ENCODE measurements around the gene RAD9A. TPM values are rescaled to one million over a fixed set of nuclear protein-coding genes. Genes with fewer than 3 reads are reported as not detected.

RAD9A gene
- total and polyA plus RNA-seq, 9 of the 15 experiments (the other 6 are each of a cell fraction or from before 2014, with no cell fraction given), result 1.4 to 41.2 (median 16.1) TPM

GRCh38 chr11:67371189-67371910 is 20.4 kb upstream of the RAD9A start (continued):
- no peak for TF ChIP-seq HMBOX1 (IDR thresholded peaks at IDR 0.05)
- TF ChIP-seq DEAF1 (CRISPR knock-in tag; IDR thresholded peaks at IDR 0.05), result no peak
- TF ChIP-seq ELF4 (CRISPR knock-in tag; IDR thresholded peaks at IDR 0.05), result peak; percentile 86; the same call in 1 of the 2 replicates
- no peak for TF ChIP-seq MLX (CRISPR knock-in tag; conservative IDR thresholded peaks at IDR 0.05)
- no peak for TF ChIP-seq KHSRP (IDR thresholded peaks at IDR 0.05)
- TF ChIP-seq SMARCA4 (IDR thresholded peaks at IDR 0.05), result peak; percentile 51; the same call in 1 of the 2 replicates
- peak; percentile 29; the same call in 1 of the 2 replicates for TF ChIP-seq SMARCE1 (IDR thresholded peaks at IDR 0.05)
- no peak for TF ChIP-seq ZNF511 (CRISPR knock-in tag; IDR thresholded peaks at IDR 0.05)
- no peak for TF ChIP-seq AFF4 (CRISPR knock-in tag; IDR thresholded peaks at IDR 0.05)
- TF ChIP-seq KDM1A (IDR thresholded peaks at IDR 0.05), result no peak
- TF ChIP-seq SMC3 (conservative IDR thresholded peaks at IDR 0.05; ENCODE audit: insufficient read depth, low read depth, low read length), result 0 out of 2 replicates have a peak, but pooled peaks have one; percentile 10
- no peak for TF ChIP-seq SRSF7 (optimal IDR thresholded peaks at IDR 0.05; ENCODE audit: low read depth, low read length)
- peak; percentile 94 for TF ChIP-seq BHLHE40 (IDR thresholded peaks at IDR 0.05; ENCODE audit: low read length)
- TF ChIP-seq TBL1XR1 (IDR thresholded peaks at IDR 0.05; ENCODE audit: low read length in 2 of 2), result no peak
- TF ChIP-seq CBX5 (IDR thresholded peaks at IDR 0.05; ENCODE audit: borderline replicate concordance, low read depth), result no peak
- TF ChIP-seq ATF6 (CRISPR knock-in tag; IDR thresholded peaks at IDR 0.05), result no peak
- TF ChIP-seq RAD51 (IDR thresholded peaks at IDR 0.05; ENCODE audit: borderline replicate concordance, low read depth), result no peak
- peak; percentile 87; the same call in 1 of the 2 replicates for TF ChIP-seq HLTF (IDR thresholded peaks at IDR 0.05)
